HG02852 (cell line): ENCODE results near the gene ADAMTSL3.

ENCODE experiments used
- ATAC-seq: cut with Tn5 transposase; IDR thresholded peaks from one replicate; pipeline ENCODE4 v1.9.1; 2021; ENCODE audit warnings: mild to moderate bottlenecking, moderate library complexity; ENCODE audit not compliant: unreplicated experiment

Gene ADAMTSL3

DNA sequence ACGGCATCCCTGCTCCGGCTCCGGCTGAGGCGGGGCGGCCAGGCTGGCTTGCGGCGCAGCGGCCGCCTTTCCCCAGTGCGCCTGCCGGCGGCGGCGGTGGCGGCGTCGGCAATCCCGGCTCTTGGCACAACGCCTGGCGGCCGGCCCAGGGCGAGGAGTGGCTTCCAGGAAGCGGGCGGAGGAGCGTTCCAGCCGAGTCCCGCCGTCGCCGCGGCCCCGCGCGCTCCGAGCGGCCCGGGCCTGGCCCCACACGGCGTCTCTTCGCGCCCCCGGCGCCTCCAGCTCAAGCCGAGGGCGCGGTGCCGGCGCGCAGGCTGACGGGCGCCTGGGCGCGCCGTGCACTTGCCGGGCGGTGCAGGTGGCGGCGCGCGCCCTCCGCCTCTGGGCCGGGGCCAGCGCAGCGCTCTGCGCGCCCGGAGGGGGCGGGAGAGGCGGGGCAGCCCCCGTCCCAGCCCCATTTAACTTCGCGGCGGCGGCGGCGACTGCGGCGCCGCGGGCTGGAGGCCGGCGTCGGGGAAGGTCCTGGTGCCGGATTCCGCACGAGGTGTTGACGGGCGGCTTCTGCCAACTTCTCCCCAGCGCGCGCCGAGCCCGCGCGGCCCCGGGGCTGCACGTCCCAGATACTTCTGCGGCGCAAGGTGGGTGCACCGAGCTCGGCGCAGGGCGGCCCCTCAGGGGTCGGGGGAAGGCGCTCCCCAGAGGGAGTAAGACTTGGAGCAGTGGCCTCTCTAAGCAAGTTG, at the start of gene ADAMTSL3:
TSS of gene ADAMTSL3 (plus strand) at position 485 of the 740 bp plus-strand sequence. CDS start 1,639 bp downstream, outside the sequence.
- no peak for ATAC-seq

DNA sequence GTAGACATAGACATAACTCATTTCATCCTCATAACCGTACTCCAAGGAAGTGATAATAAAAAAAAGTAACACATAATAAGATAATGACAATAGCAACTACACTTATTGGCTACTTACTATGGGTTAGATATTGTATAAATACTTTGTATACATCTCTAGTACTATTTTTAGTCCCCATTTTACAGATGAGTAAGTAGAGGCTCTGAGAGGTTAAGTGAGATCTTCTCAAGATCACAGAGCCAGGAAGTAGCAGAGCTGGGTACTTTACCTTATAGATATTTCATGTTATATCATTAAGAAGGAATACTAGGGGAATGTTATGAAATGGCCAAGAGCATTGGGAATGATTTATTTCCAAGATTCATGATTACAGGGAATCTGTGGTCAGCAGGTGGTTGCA, 49.4 kb upstream of the ADAMTSL3 start:
- no peak for ATAC-seq

DNA sequence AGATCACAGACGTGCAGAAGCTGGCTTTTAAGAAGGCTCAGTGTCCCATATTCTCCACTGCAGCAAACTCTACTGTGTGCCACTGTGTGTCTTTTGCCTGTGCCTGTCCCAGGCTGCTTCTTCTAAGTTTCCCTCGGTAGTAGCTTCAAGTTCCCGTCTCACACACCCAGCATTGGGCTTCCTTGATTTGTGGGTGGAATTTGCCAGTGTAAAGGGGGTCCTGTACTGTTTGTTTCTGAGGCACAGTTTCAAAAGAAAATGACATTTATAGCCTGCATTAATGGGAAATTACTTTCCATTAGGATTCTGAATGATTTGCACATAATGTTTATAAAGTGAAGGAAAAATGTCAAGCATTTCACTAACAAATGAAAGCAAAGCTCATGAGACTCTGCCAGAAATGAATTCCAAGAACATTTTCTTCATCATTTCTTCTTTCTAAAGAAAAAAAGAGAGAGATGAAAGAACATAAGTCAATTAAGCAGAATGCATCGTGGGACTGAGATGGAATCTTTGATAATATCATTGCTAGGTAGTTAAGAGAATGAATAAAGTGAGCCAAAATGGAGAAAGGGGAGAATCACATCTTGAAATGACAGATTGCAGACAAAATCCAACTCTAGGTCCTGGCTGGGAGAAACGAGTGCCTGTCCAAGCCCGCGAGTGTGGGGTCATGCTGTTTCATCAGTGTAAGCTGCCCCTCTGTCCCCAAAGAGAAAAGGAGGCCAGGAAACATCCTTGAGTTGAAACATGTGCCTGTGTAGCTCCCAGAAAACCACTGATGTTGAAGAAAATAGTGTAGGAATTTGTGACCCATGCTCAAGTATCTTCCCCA, 48.6 kb upstream of the ADAMTSL3 start:
- ATAC-seq: no peak

DNA sequence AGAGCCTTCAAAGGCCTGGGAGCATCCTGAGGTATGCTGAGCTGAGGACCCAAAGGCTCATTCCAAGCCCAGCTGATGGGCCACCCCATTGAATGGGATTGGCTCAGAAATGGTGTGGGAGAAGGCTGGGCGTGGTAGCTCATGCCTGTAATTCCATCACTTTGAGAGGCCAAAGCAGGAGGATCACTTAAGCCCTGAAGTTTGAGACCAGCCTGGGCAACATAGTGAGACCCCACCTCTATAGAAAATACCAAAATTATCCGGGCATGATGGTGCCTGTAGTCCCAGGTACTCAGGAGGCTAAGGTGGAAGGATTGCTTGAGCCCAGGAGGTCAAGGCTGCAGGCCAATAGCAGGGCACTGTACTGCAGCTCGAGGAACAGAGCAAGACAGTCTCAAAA, 43.8 kb upstream of the ADAMTSL3 start:
- no peak for ATAC-seq

- no peak for ATAC-seq
Observed at GRCh38 chr15:83610901-83611685, 42.8 kb upstream of the ADAMTSL3 start.

DNA sequence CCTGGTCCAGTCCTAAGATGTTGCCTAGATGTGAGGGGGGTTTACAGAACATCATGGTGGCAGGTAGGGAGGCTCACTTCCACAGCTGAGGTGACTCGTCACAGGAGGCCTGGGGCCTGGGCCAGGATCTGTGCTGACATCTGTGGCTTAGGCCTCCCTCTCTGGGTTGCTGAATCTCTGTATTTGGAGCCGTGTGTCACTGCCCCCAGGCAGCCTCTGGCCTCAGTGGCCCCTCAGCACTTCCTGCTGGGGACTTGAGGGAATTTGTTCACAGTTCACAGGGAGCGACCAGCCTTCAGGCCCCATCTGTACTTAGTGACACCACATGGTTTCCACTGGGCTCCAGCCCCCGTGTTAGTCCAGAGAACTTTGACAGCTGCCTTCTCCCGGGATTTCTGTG, 41.7 kb upstream of the ADAMTSL3 start:
- no peak for ATAC-seq

DNA sequence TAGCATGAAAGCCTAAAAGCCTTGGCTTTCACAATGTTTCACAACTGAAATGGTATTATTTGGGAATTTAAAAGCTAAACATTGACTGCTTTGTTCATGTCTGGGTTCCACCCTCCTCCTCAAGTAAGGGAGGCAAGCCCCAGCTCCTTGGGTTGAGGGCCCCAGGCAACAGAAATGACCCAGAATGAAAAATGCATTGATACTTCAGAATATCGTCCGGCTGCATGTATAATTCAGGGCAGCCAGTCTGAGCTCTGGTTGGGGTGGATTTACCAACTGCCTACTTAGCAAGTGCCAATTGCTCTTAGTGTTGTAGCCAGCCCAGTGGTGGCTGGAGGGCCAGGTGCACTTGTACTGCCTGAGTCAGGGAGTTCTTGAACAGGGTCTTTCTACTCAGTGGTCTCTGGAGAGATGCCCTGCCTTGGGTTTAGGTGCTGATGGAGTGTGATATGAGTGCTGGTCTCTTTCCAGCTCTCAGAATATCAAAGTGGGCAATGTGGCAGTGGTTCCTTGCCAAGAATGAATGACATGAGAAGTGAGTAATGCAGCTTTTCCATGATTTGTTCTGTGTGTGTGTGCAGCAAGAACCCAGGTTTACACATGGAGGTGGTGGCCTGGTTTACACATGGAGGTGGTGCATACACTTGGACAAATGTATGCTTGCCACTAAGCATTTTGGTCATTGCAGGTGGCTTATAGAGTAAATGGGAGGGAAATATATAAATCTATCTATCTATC, 40.9 kb upstream of the ADAMTSL3 start:
- no peak for ATAC-seq

DNA sequence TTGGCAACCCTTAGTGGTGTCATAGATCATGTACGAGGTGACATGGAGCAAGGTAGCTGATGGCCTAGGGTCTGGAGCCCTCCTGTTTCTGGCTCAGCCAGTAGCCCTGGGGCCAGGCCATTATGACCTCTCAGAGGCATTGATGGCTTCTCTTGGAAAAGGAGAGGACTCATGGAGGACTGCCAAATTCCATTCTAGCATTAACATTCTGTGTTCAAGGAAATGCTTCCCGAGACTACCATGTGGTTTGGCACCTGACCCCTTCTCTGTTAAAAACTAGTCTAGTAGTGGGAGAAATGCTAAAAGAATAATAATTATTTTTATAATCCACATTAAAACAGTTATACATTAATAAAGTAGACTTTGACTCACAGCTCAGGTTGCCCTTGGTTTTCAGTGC, 40.2 kb upstream of the ADAMTSL3 start:
- ATAC-seq: no peak

- ATAC-seq: no peak
Observed at GRCh38 chr15:83616840-83617239, 37.1 kb upstream of the ADAMTSL3 start.

GRCh38 chr15:83626171-83626802, 27.6 kb upstream of the ADAMTSL3 start:
- ATAC-seq: no peak

GRCh38 chr15:83631534-83631933, 22.4 kb upstream of the ADAMTSL3 start:
- ATAC-seq: no peak

GRCh38 chr15:83643201-83643600, 10.7 kb upstream of the ADAMTSL3 start:
- no peak for ATAC-seq

DNA sequence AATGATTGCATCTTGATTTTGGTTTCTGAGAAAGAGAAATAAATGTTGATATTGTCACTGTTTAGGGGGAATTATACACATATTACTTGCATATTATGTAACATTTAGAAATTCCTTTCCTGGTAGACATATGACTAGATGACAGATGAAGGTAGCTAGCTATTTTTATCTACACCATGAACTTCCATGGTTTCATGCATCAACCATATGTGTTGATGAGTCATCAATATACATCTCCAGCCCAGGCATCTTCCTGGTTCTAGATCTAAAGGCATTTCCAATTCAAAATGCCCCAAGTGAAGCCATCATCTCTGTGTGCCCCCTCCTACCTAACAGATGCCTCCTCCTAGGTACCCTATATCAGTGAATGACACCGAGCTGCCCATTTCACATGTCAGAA, 9.5 kb upstream of the ADAMTSL3 start:
- ATAC-seq: no peak

DNA sequence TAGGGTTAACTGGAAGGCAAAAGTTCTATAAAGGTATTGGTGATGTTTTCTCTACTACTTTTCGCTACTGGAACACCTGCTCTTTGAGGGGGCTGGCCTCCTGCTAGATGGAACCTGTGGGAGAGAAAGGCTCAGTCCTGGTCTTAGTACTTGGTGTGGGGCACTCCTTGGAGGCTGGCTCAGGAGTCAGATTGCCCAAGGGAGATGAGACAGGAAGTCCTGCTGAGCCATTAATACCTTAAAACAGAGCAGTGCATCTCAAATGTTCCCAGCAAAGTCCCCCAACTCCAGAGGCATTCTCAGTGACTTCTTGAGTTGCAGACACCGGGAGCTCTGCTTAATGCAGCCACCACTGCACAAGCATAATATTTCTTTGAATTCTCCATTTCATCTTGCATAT, 3.1 kb upstream of the ADAMTSL3 start:
- ATAC-seq: no peak

DNA sequence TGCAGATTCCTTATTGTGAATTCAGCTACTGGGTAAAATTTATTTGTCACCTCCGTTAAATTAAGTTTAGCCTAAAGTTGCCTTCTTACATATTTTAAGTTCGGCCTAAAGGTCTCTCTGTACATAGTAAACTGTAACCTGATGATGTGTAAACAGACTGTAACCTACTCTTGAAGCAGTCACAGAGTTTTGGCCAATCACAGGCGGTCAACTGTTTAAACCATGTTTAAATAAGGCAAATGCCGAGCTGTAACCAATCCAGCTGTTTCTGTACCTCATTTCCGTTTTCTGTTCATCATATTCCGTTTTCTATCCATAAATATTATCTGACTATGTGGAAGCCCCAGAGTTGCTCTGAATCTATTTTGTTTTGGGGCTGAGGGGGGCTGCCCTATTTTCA, 2.4 kb upstream of the ADAMTSL3 start:
- no peak for ATAC-seq

GRCh38 chr15:83652626-83653204, 1.2 kb upstream of the ADAMTSL3 start:
- no peak for ATAC-seq

- no peak for ATAC-seq
Observed at GRCh38 chr15:83653288-83653638, 660 bp upstream of the ADAMTSL3 start.

- ATAC-seq: no peak
Observed at GRCh38 chr15:83654379-83655236, 685 bp downstream of the ADAMTSL3 start.

DNA sequence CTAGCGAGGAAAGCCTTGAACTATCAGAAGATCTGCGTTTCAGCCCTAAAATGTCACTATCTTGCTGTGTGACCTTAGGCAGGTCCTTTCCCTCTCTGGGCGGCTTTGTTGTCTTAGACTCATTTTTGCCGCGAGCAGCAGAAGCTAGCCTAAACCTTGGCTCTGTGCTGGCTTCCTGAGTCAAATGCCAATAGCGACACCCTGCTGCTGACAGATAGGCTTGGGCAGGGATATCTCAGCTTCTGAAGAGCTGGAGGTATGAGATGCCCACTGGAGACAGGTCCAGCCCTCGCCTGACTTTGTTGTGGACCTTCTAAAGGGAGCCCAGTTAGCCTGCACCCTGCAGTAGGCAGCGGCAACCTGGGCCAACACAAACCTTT, 1.3 kb downstream of the ADAMTSL3 start:
- no peak for ATAC-seq
